HG02623 (cell line): ENCODE data around the gene NUDT22.

ENCODE experiments used
- ATAC-seq: cut with Tn5 transposase; IDR thresholded peaks from one replicate; pipeline ENCODE4 v1.9.1; 2021; ENCODE audit warnings: moderate library complexity; ENCODE audit not compliant: unreplicated experiment

Gene NUDT22

DNA sequence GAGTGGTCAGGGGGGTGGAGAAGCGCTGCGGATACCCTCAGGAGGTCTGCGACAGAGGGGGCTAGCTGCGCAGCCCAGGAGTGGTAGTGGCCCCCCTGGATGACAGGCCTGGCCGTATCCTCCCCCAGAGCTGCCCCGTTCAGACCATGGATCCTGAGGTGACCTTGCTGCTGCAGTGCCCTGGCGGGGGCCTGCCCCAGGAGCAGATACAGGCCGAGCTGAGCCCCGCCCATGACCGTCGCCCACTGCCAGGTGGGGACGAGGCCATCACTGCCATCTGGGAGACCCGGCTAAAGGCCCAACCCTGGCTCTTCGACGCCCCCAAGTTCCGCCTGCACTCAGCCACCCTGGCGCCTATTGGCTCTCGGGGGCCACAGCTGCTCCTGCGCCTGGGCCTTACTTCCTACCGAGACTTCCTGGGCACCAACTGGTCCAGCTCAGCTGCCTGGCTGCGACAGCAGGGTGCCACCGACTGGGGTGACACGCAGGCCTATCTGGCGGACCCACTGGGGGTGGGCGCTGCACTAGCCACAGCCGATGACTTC lies 505 bp downstream of the NUDT22 start:
- no peak for ATAC-seq

DNA sequence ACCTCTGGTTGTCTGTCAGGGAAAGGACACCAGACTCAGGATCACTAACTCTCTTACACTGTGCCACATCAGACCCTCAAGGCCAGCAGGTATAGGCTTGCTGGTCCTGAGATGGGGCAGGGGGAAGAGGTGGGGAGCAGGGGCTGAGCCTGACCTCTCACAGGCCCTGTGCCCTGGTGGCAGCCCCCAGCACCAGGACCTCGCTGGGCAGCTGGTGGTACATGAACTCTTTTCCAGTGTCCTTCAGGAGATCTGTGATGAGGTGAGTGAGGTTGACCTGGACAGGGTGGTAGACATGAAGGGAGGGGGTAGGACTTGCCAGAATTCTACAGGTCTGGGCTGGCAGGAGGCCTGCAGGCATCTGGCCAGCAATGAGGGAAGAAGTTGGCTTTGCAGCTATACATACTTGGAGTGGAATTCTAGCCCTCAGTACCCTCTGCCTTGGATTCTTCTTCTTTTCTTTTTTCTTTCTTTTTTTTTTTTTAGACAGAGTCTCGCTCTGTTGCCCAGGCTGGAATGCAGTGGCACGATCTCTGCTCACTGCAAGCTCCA lies 1.4 kb downstream of the NUDT22 start:
- ATAC-seq = no peak

DNA sequence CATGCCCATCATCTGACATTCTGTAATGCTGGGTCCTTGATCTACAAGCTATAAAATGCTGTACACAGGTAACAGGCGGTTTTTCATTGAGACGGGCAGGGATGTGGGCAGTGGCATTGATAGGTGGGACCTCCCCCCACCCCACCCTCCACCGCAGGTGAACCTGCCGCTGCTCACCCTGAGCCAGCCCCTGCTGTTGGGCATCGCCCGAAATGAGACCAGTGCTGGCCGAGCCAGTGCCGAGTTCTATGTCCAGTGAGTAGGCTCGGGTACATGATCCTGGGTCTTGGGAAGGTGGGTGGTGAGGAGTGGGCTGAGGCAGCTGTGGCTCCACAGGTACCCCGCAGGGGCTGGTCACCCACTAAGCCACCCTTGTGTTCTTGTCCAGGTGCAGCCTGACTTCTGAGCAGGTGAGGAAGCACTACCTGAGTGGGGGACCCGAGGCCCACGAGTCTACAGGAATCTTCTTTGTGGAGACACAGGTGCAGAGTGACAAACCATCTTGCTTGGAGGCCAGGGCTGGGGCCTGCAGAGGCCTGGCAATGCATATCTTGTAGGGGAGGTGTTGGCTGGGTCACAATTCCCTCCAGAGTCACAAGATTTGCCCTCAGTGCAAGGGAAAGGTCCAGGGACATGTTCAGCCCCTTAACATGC lies 3.1 kb downstream of the NUDT22 start:
- ATAC-seq = no peak

DNA sequence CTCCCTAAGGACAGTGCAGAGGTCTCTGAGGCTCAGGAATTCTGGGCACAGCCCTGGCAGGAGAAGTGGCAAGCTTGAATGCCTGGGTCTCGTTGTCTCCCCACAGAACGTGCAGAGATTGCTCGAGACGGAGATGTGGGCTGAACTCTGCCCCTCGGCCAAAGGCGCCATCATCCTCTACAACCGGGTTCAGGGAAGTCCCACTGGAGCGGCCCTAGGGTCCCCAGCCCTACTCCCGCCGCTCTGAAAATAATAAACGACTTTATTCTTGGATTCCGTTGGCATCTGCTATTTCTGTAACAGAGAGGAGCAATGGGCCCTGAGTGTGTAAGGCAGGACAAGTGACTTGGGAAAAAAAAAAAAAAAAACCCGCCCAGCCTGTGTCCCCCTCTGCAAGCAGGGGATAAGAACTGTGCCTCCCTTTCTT lies 3.7 kb downstream of the NUDT22 start:
- ATAC-seq = no peak

DNA sequence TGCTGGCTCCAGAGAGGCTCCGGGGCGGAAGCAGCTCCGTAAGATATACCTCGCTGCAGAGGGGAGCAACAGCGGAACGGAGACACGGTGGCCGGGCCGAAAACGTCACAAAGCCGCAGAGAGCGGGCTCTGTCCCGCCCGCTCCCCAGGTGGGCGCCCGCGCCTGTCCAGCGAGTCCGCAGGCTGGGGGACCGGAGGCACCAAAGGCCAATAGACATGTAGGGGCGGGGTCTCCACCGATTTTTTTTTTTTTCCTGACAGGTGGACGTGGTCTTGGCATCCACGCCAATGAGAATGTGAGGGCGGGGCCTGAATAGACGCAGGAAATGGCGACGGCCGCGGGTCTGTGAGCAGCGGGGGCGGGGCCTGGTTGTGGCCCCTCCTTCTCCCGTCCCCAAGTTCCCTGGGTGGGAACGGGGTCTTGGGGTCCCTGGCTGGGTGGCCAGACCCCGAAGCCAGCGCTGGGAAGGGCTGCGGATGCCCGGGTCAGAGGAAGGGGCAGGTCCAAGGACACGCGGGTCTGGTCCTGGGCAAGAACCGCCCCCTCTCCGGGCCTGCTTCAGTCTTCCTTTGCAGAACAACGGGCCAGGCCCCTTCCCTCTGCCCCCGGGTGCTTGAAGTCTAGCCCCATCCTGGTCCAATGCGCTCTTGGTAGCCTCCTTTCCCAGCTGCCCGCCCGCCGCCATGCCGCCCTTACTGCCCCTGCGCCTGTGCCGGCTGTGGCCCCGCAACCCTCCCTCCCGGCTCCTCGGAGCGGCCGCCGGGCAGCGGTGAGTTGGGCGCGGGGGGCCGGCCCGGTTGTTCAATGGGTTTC lies 4.3 kb downstream of the NUDT22 start, which contains the start of gene DNAJC4:
TSS of gene DNAJC4 (plus strand) at position 378 of the 814 bp plus-strand sequence. CDS start at position 685, 307 bp downstream.
- ATAC-seq = no peak

DNA sequence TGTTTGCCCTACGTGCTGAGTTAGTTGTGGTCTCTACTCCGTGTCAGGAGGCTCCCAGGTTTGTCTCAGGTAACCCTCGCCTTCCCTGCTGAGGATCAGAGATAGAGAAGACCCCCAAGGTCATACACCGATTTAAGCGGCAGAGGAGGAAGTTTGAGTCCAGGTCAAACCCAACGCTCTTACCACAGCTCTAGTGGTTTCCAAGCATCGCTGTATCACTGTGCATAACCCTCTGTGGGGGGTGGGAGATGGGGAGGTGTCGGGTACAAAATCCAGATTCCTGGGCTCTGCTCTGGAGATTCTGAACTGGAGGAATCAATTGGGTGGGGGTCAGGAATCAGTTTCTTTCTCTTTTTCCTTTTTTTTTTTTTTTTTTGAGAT lies 4.9 kb downstream of the NUDT22 start:
- ATAC-seq = no peak

DNA sequence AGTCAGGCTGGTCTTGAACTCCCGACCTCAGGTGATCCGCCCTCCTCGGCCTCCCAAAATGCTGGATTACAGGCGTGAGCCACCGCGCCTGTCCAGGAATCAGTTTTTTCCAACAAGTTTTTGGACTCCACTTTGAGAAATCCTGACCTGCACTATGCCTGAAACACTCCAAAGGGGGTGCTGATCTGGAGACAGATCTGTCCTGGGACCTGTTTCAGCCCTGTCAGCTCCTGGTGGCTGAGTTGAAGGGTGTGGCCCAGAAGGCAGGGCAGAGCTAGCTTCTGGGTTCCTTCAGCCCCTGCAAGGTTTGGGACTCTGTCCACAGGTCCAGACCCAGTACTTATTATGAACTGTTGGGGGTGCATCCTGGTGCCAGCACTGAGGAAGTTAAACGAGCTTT lies 5.5 kb downstream of the NUDT22 start:
- ATAC-seq = no peak

DNA sequence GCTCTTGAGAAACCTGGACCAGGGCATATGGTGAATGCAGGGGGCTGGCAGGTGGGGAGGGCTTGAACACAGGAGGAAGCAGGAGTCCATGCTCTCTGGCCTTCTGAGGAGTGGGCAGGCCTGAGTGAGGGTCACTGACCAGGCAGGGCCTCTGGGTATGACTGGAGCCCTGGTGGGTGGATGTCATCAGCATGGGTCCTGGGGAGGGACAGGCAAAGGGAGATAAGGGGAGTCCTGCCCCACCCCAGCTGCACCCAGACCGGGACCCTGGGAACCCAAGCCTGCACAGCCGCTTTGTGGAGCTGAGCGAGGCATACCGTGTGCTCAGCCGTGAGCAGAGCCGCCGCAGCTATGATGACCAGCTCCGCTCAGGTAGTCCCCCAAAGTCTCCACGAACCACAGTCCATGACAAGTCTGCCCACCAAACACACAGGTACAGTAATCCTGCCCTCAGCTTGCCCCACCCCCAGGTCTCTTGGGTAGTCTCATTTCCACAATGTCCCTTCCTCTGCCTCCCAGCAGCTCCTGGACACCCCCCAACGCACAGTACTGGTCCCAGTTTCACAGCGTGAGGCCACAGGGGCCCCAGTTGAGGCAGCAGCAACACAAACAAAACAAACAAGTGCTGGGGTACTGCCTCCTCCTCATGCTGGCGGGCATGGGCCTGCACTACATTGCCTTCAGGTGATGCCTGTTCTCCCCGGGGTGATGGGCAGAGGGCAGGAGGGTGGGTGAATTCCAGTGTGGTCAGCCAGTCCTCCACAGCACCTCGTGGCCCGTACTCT lies 6.3 kb downstream of the NUDT22 start:
- no peak for ATAC-seq

DNA sequence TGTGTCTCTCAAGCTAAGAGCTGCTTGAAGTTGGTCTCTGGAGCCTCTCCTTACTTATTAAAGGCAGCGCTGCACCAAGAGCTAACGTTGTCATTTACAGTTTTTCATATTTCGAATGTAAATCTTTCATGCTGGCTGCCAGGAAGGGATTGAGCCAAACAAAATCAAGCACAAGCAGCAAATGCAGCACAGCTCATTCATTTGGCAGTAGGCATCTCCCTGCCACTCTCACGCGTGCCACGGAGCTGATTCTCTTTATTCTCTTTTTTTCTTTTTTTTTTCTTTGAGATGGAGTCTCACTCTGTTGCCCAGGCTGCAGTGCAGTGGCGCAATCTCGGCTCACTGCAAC lies 6.9 kb downstream of the NUDT22 start:
- no peak for ATAC-seq

DNA sequence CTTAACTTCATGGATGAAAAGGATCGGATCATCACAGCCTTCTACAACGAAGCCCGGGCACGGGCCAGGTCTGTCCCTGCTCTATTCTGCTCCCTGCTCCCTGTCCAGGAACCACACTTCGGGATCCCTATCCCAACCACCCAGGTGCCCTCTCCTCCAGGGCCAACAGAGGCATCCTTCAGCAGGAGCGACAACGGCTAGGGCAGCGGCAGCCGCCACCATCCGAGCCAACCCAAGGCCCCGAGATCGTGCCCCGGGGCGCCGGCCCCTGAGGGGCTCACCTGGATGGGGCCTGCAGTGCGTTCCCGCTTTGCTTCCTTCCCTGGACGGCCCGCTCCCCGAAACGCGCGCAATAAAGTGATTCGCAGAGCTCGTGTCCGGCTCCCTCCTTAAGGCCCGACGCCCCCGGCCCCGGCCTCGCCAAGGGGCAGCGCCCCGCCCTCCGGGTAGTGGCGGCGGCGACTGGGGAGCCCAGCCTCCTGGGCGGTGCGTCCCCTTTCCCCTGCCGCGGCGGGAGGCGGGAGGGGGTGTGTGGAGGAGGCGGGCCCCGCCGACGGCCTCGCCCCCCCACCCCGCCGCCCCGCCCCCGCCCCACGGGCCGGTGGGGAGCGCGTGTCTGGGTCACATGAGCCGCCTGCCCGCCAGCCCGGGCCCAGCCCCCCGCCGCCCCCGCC lies 8.0 kb downstream of the NUDT22 start, which contains the start of gene VEGFB:
TSS of gene VEGFB (plus strand) at position 672 of the 674 bp plus-strand sequence. CDS start 250 bp downstream, outside the sequence.
- ATAC-seq = peak; percentile 34

DNA sequence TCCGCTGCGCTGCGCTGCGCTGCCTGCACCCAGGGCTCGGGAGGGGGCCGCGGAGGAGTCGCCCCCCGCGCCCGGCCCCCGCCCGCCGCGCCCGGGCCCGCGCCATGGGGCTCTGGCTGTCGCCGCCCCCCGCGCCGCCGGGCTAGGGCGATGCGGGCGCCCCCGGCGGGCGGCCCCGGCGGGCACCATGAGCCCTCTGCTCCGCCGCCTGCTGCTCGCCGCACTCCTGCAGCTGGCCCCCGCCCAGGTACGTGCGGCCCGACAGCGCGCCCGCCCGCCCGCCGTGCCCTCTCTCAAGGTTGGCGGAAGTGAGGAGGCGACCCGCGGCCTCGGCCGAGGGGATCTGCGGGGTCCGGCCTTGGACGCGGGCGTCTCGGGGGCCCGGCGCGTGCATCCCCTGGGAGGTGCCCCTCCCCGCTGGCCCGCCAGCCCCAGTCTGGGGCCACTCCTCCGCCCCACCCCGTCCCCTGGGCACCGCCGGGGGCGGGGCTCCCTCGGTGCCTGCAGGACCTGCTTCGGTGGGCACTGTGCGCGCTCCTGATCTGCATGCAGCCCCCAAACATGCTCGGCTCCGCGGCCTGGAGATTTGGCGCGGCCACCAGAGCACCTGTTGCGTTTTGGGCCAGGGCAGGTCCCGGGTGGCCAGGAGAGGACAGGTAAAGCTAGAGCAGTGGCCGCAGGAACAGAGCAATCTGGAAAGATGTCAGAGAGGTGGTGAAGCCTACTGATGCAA lies 8.7 kb downstream of the NUDT22 start:
- ATAC-seq = peak; percentile 19

DNA sequence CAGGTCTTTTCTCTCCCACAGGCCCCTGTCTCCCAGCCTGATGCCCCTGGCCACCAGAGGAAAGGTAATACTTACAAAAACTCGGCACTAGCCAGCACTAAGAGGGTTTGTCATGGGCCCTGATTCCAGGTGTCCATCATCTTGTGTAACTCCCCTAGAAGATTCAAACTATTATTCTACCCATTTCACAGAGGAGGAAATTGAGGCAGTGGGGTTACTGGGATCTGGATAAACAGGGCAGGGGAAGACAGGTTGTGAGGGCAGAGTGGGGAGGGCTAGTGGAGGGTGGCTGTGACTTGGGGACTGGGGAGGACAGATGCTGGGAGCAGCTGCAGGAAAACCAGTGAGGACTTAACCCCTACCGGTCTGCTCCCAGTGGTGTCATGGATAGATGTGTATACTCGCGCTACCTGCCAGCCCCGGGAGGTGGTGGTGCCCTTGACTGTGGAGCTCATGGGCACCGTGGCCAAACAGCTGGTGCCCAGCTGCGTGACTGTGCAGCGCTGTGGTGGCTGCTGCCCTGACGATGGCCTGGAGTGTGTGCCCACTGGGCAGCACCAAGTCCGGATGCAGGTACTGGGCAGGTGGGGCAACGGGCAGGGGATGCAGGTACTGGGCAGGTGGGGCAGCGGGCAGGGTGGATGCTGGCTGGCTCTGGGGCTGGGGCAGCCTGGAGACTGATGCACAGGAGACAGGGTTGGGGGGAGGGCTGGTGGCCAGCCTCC lies 9.5 kb downstream of the NUDT22 start:
- no peak for ATAC-seq

DNA sequence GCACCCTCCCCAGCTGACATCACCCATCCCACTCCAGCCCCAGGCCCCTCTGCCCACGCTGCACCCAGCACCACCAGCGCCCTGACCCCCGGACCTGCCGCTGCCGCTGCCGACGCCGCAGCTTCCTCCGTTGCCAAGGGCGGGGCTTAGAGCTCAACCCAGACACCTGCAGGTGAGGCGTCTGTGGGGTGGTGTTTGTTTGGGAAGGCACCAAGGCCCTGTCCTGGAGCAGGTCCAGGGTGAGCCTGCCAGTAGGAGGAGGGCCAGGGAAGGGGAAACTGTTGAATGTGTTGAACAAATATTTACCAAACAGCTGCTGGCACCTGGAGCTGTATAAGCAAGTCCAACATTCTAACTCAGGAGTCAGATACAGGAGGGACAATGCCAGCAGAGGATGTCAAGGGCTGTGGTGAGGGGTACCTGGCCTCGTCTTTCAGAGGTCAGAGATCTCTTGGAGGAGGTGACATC lies 11.4 kb downstream of the NUDT22 start:
- no peak for ATAC-seq

DNA sequence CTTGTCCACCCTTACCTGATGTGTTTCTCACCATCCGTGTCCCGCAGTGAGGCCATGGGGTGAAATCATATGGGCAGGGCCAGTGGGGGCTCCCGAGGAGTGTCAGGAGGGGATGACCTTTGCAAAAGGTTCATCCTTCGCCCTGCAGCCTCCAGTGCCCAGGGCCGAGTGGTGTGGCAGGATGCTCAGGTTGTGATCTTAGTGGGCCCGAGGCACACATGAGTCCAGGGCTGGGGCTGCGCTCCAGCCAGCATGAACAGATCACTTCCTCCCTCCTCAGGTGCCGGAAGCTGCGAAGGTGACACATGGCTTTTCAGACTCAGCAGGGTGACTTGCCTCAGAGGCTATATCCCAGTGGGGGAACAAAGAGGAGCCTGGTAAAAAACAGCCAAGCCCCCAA lies 12.0 kb downstream of the NUDT22 start:
- ATAC-seq = no peak

DNA sequence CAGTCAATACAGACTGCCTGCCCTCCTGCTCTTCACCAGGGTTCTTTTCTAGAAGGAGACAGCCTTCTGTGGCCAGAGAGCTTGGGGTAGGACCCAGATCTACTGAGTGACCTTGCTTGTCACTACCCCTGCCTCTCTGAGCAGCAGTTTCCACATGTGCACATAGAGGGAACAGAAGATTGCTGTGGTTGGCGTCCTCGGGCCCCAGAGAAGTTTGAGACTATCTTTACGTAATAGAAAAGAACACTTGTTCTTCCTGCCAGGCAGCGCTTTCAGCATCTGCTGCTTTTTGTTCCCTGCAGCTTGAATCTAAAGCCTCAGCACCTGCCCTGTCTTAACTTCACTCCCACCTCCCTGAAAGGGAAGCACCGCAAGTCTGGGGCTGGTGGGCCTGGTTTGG lies 12.9 kb downstream of the NUDT22 start:
- no peak for ATAC-seq

DNA sequence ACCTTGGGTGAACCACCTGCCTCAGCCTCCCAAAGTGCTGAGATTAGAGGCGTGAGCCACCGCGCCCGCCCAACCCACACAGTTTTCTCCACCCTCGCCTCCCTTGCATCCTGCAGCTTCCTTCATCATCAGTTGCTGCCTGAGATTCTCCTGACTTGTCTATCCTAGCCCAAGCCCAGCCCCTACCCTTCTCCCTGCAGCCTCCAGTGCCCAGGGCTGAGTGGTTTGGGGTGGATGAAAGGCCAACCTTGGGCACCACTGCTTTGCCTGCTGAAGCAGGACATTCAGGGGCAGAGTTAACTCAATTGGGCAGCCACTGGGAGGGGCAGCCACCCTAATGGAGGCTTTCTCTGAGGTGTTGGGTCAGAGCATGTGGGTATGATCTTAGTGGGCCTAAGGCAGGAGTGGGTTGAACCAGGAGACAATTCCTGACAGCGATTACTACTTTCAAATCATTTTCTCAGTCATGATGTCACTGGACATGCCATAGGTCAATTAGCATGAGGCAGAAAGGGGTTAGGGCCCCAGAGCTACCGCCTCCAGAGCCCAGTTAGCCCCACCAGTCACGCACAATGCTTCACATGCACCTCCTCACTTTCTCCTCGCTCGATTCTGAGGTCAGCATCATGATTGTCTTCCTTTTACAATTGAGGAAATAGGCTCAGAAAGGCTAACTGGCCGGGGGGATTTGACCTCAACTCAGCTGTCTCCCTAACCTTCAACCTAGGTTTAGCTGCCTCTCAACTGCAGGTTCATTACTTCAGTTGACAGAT lies 13.8 kb downstream of the NUDT22 start:
- no peak for ATAC-seq

DNA sequence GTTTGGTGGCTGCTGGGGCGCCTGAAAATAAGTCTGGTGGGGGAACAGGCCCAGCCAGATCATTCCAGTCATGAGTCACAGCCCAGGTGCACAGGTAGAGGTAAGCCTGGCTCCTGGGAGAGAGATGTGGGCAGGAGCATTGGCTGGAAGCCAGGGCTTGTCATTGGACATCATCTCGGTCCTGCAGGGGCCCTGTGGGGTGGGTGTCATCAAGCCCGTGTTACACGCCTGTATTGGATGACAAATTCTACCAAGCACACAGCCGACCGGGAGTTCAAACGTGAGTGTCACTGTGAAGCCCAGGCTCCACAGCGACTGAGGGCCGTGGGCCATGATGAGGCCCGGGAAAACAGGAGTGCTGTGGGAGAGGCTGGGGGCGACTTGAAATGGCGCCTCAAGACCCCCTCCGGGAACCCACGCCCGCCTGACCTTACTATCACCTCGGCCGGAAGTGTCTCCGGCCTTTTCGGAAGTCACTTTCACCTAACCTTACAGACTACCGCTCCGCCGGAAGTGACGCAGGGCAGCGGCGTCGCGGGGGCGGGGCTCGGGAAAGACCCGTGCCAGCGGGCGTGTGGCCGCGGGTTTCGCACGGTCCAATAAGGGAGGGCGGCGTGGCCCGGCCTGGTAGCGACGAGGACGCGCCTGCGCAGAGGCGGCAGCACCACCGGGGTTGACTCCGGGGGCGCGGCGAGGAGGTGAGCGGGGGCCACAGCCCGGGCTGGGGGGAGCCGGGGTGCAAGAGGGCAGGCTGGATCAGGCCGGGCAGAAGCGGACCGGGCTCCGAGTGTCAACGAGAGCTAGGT lies 14.6 kb downstream of the NUDT22 start, which contains the start of gene FKBP2:
TSS of gene FKBP2 (plus strand) at position 661 of the 806 bp plus-strand sequence. CDS start 1,293 bp downstream, outside the sequence.
- ATAC-seq = peak; percentile 51

DNA sequence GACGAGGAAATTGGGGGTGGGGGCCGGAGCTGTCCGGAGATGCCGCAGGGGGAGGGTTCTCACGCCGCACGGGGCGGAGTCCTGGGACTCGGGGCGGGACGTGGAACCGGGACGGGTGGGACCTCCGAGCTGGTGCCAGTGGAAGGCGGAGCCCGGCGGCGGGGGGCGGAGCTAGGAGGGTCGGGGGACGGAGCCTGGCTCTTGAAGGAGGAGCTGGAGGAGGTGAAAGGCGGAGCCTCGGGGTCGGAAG lies 15.1 kb downstream of the NUDT22 start:
- ATAC-seq = peak; percentile 64
